CD8-positive, alpha-beta memory T cell (primary cell): ENCODE results near the gene DENND4A. TPM values are rescaled to one million over a fixed set of nuclear protein-coding genes. Genes with fewer than 3 reads are reported as not detected.
"Not testable (repeated sequence)": the region's sequence is repeated elsewhere in the genome, so short reads cannot be mapped to it uniquely, and the experiment has no call there.

Source experiments
- CTCF ChIA-PET: fragments of 350-600 bp; sonication (Branson Sonifier 250); formaldehyde crosslinking; loops from one replicate; lab custom pipeline; 2021; ENCODE audit warnings: antibody characterized with exemption; lab: Charles Lee
- POLR2A ChIA-PET: fragments of 350-600 bp; sonication (Branson Sonifier 250); formaldehyde crosslinking; loops from one replicate; lab custom pipeline; 2021; ENCODE audit warnings: antibody characterized with exemption; lab: Charles Lee
- DNase-seq, 5 donors: peaks; one replicate each; pipeline versions ENCODE4 v3.0.0 to v3.0.0-alpha.2; 2020 to 2022; ENCODE audit warnings: mixed read lengths in 1 of 5
- H3K27ac ChIP-seq: one replicate; pipeline ENCODE4 v1.7.0; 2013; ENCODE audit warnings: low read depth, mild to moderate bottlenecking, low read length, moderate library complexity
- H3K27me3 ChIP-seq: 2 replicates; pipeline ENCODE4 v1.7.0; 2013; ENCODE audit warnings: low read length, mild to moderate bottlenecking; ENCODE audit not compliant: insufficient read depth, poor library complexity, severe bottlenecking
- H3K36me3 ChIP-seq: 2 replicates; pipeline ENCODE4 v1.7.0; 2013; ENCODE audit warnings: mild to moderate bottlenecking, low read length, moderate library complexity; ENCODE audit not compliant: insufficient read depth
- H3K4me1 ChIP-seq: 2 replicates; pipeline ENCODE4 v1.7.0; 2013; ENCODE audit warnings: mild to moderate bottlenecking, low read length, moderate library complexity; ENCODE audit not compliant: insufficient read depth
- H3K4me3 ChIP-seq: 2 replicates; pipeline ENCODE4 v1.7.0; 2013; ENCODE audit warnings: mild to moderate bottlenecking, low read length
- H3K9me3 ChIP-seq: 2 replicates; pipeline ENCODE4 v1.7.0; 2013; ENCODE audit warnings: mild to moderate bottlenecking, low read length
- H3K27ac Mint-ChIP-seq, 8 donors: one replicate each; pipeline ENCODE4 v1.8.0; 2020 to 2021; ENCODE audit warnings: mixed read lengths in 8 of 8, mild to moderate bottlenecking in 6 of 8, inconsistent platforms in 3 of 8, moderate library complexity in 3 of 8
- H3K27me3 Mint-ChIP-seq, 2 donors: one replicate each; pipeline ENCODE4 v1.8.0; 2020 to 2021; ENCODE audit warnings: mixed read lengths in 2 of 2, mild to moderate bottlenecking in 1 of 2, moderate library complexity in 1 of 2
- H3K36me3 Mint-ChIP-seq, 3 donors: one replicate each; pipeline ENCODE4 v1.8.0; 2020 to 2021; ENCODE audit warnings: mixed read lengths in 3 of 3, inconsistent platforms in 1 of 3, mild to moderate bottlenecking in 1 of 3
- H3K4me1 Mint-ChIP-seq, 3 donors: one replicate each; pipeline ENCODE4 v1.8.0; 2020 to 2021; ENCODE audit warnings: mixed read lengths in 3 of 3, inconsistent platforms in 1 of 3, mild to moderate bottlenecking in 1 of 3
- H3K4me3 Mint-ChIP-seq, 7 donors: one replicate each; pipeline ENCODE4 v1.8.0; 2020 to 2021; ENCODE audit warnings: mixed read lengths in 7 of 7, mild to moderate bottlenecking in 6 of 7, moderate library complexity in 4 of 7, inconsistent platforms in 2 of 7
- H3K9me3 Mint-ChIP-seq, 5 donors: one replicate each; pipeline ENCODE4 v1.8.0; 2020 to 2022; ENCODE audit warnings: mixed read lengths in 5 of 5, mild to moderate bottlenecking in 3 of 5, moderate library complexity in 2 of 5, inconsistent platforms in 1 of 5
- polyA plus RNA-seq: library from polyadenylated mRNA; unstranded; fragments of 300-500 nt; fragmentation: Illumina TruSeq; gene quantifications from one replicate; pipeline ENCODE4 v1.2.3, GENCODE V29; 2021
- total RNA-seq, 2 experiments: library from RNA; stranded (reverse); gene quantifications; one replicate each; pipeline ENCODE4 v1.2.3, GENCODE V29; 2021

Gene DENND4A
- total and polyA plus RNA-seq, 3 experiments from 2014 or later, result 21.5 to 54.3 (median 47.2) TPM

GRCh38 chr15:65752151-65752700 lies 39.9 kb downstream of the DENND4A start:
- no peak for DNase-seq
- Histone ChIP-seq H3K27ac (no peak overlapping the region), H3K36me3 (peaks cover 7% of the 10 kb centered on the region), H3K9me3 (no peaks in the 10 kb centered on the region), H3K4me3 (no peak overlapping the region), H3K27me3 (no peaks in the 10 kb centered on the region), H3K4me1 (peaks cover 6% of the 10 kb centered on the region)
- CTCF ChIA-PET, result no interaction called here
- POLR2A ChIA-PET, result no interaction called here
- H3K9me3 Mint-ChIP-seq, result no peaks in the 10 kb centered on the region
- H3K4me3 Mint-ChIP-seq, result no peak overlapping the region
- peaks cover 19 to 46% (median 32%) of the 10 kb centered on the region in 3 donors for H3K4me1 Mint-ChIP-seq
- peaks cover 10 to 57% (median 14%) of the 10 kb centered on the region in 3 donors for H3K36me3 Mint-ChIP-seq
- no peaks in the 10 kb centered on the region for H3K27me3 Mint-ChIP-seq
- H3K27ac Mint-ChIP-seq, result peak overlapping the region in 2 of 8 donors; percentile 58 to 84

GRCh38 chr15:65751431-65751830 lies 40.7 kb downstream of the DENND4A start:
- no peak overlapping the region for H3K4me3 ChIP-seq
- H3K4me1 ChIP-seq, result peaks cover 6% of the 10 kb centered on the region
- Mint-ChIP-seq H3K36me3 (peaks cover 10 to 57% (median 14%) of the 10 kb centered on the region in 3 donors), H3K27ac (peak overlapping the region in 6 of 8 donors; percentile 13 to 73 (median 34)), H3K4me3 (no peak overlapping the region), H3K4me1 (peaks cover 17 to 45% (median 30%) of the 10 kb centered on the region in 3 donors), H3K27me3 (no peaks in the 10 kb centered on the region), H3K9me3 (no peaks in the 10 kb centered on the region)
- CTCF ChIA-PET, result no interaction called here
- DNase-seq, result no peak
- no peaks in the 10 kb centered on the region for H3K27me3 ChIP-seq
- peaks cover 7% of the 10 kb centered on the region for H3K36me3 ChIP-seq
- POLR2A ChIA-PET, result no interaction called here
- H3K27ac ChIP-seq, result no peak overlapping the region
- no peaks in the 10 kb centered on the region for H3K9me3 ChIP-seq

- H3K36me3 ChIP-seq, result no peaks in the 10 kb centered on the region
- H3K4me3 ChIP-seq, result no peak overlapping the region
- H3K27me3 ChIP-seq, result no peaks in the 10 kb centered on the region
- ChIA-PET POLR2A (no interaction called here), CTCF (interaction anchor here (1.2 to 1.4 kb wide), 2 partner anchors 82 to 109 kb away, joined by 4 read pairs; no protein-coding TSS in a partner anchor)
- no peak for DNase-seq
- Mint-ChIP-seq H3K36me3 (peaks cover 12 to 46% (median 14%) of the 10 kb centered on the region in 3 donors), H3K27ac (peak overlapping the region in 1 of 8 donors; percentile 36), H3K4me3 (no peak overlapping the region), H3K4me1 (peaks cover 13 to 27% (median 24%) of the 10 kb centered on the region in 3 donors), H3K27me3 (no peaks in the 10 kb centered on the region), H3K9me3 (no peaks in the 10 kb centered on the region)
- H3K9me3 ChIP-seq, result no peaks in the 10 kb centered on the region
- no peaks in the 10 kb centered on the region for H3K4me1 ChIP-seq
- no peak overlapping the region for H3K27ac ChIP-seq
Observed at GRCh38 chr15:65747265-65747664, 44.8 kb downstream of the DENND4A start.

GRCh38 chr15:65743637-65744252 lies 48.3 kb downstream of the DENND4A start:
- CTCF ChIA-PET, result no interaction called here
- Histone ChIP-seq H3K4me3 (no peak overlapping the region), H3K36me3 (no peaks in the 10 kb centered on the region), H3K4me1 (no peaks in the 10 kb centered on the region), H3K27ac (no peak overlapping the region), H3K27me3 (no peaks in the 10 kb centered on the region), H3K9me3 (no peaks in the 10 kb centered on the region)
- POLR2A ChIA-PET, result no interaction called here
- Mint-ChIP-seq H3K4me3 (no peak overlapping the region), H3K4me1 (peaks cover 7 to 16% (median 12%) of the 10 kb centered on the region in 3 donors), H3K27me3 (no peaks in the 10 kb centered on the region), H3K36me3 (peaks cover 3 to 50% (median 4%) of the 10 kb centered on the region in 3 donors), H3K27ac (peak overlapping the region in 5 of 8 donors; percentile 4 to 77 (median 5)), H3K9me3 (no peaks in the 10 kb centered on the region)
- no peak for DNase-seq

GRCh38 chr15:65740148-65740547 lies 51.9 kb downstream of the DENND4A start:
- Histone ChIP-seq H3K4me1 (no peaks in the 10 kb centered on the region), H3K36me3 (peaks cover 17% of the 10 kb centered on the region), H3K4me3 (no peak overlapping the region), H3K9me3 (no peaks in the 10 kb centered on the region), H3K27me3 (no peaks in the 10 kb centered on the region), H3K27ac (no peak overlapping the region)
- DNase-seq, result no peak
- Mint-ChIP-seq H3K27me3 (no peaks in the 10 kb centered on the region), H3K4me1 (peaks cover 7 to 16% (median 8%) of the 10 kb centered on the region in 3 donors), H3K9me3 (no peaks in the 10 kb centered on the region), H3K36me3 (peaks cover 4 to 73% (median 10%) of the 10 kb centered on the region in 3 donors), H3K4me3 (no peak overlapping the region), H3K27ac (peak overlapping the region in 2 of 8 donors; percentile 17 to 51)
- ChIA-PET CTCF (interaction anchor here (1.1 kb wide), 1 partner anchor 62 kb away, joined by 4 read pairs; no protein-coding TSS in a partner anchor), POLR2A (no interaction called here)

GRCh38 chr15:65738649-65739048 lies 53.4 kb downstream of the DENND4A start:
- no peak overlapping the region for H3K4me3 Mint-ChIP-seq
- Histone ChIP-seq H3K4me1 (no peaks in the 10 kb centered on the region), H3K27ac (no peak overlapping the region), H3K27me3 (no peaks in the 10 kb centered on the region), H3K4me3 (no peak overlapping the region), H3K36me3 (peaks cover 17% of the 10 kb centered on the region), H3K9me3 (no peaks in the 10 kb centered on the region)
- ChIA-PET CTCF (no interaction called here), POLR2A (no interaction called here)
- peaks cover 4 to 78% (median 15%) of the 10 kb centered on the region in 3 donors for H3K36me3 Mint-ChIP-seq
- H3K9me3 Mint-ChIP-seq, result no peaks in the 10 kb centered on the region
- H3K4me1 Mint-ChIP-seq, result peaks cover under 1 to 10% (median 2%) of the 10 kb centered on the region in 3 donors
- peak overlapping the region in 1 of 8 donors; percentile 27 for H3K27ac Mint-ChIP-seq
- DNase-seq, result no peak
- no peaks in the 10 kb centered on the region for H3K27me3 Mint-ChIP-seq

- POLR2A ChIA-PET, DNase-seq, H3K27ac ChIP-seq, H3K4me3 ChIP-seq, H3K9me3 ChIP-seq, H3K27me3 Mint-ChIP-seq, H3K4me3 Mint-ChIP-seq, H3K9me3 Mint-ChIP-seq, H3K27me3 ChIP-seq, CTCF ChIA-PET, H3K4me1 ChIP-seq: not testable (repeated sequence)
- peaks cover 2 to 17% (median 5%) of the 10 kb centered on the region in 3 donors for H3K4me1 Mint-ChIP-seq
- H3K27ac Mint-ChIP-seq, result peak overlapping the region in 3 of 8 donors; percentile 38 to 54 (median 40)
- H3K36me3 Mint-ChIP-seq, result peaks cover 5 to 76% (median 15%) of the 10 kb centered on the region in 3 donors
- peaks cover 21% of the 10 kb centered on the region for H3K36me3 ChIP-seq
Observed at GRCh38 chr15:65733599-65733998, 58.5 kb downstream of the DENND4A start.

GRCh38 chr15:65732698-65733097 lies 59.4 kb downstream of the DENND4A start:
- peaks cover 2 to 17% (median 5%) of the 10 kb centered on the region in 3 donors for H3K4me1 Mint-ChIP-seq
- no peaks in the 10 kb centered on the region for H3K9me3 ChIP-seq
- H3K36me3 Mint-ChIP-seq, result peaks cover 5 to 69% (median 13%) of the 10 kb centered on the region in 3 donors
- H3K36me3 ChIP-seq, result peaks cover 14% of the 10 kb centered on the region
- ChIA-PET CTCF (no interaction called here), POLR2A (no interaction called here)
- H3K27ac Mint-ChIP-seq, result peak overlapping the region in 3 of 8 donors; percentile 6 to 56 (median 23)
- no peaks in the 10 kb centered on the region for H3K27me3 ChIP-seq
- no peaks in the 10 kb centered on the region for H3K9me3 Mint-ChIP-seq
- no peak overlapping the region for H3K4me3 Mint-ChIP-seq
- no peak for DNase-seq
- H3K4me3 ChIP-seq, result no peak overlapping the region
- no peak overlapping the region for H3K27ac ChIP-seq
- no peaks in the 10 kb centered on the region for H3K27me3 Mint-ChIP-seq
- no peaks in the 10 kb centered on the region for H3K4me1 ChIP-seq
